Endothelial cell of umbilical vein (primary cell): Measurements from ENCODE around the gene DCC.

Source experiments
- CTCF ChIP-seq, 2 donors: IDR thresholded peaks; 1 replicate in 1 of 2; 2 replicates in 1 of 2; pipeline ENCODE4 v1.5.1; 2011; ENCODE audit warnings: low read length in 2 of 2, mild to moderate bottlenecking in 2 of 2, moderate library complexity in 2 of 2, control low read depth in 1 of 2, inconsistent platforms in 1 of 2, low read depth in 1 of 2; ENCODE audit not compliant: insufficient read depth in 1 of 2; ENCODE audit errors: extremely low read depth in 1 of 2
- EZH2 ChIP-seq: IDR thresholded peaks from 2 replicates; pipeline ENCODE4 v1.6.1; 2012; ENCODE audit warnings: borderline replicate concordance, low read depth, mild to moderate bottlenecking, moderate library complexity, low read length, inconsistent platforms; ENCODE audit not compliant: severe bottlenecking
- GATA2 ChIP-seq: IDR thresholded peaks from 2 replicates; pipeline ENCODE4 v1.7.0; 2011; ENCODE audit warnings: low read depth, mild to moderate bottlenecking, moderate library complexity, mixed read lengths, low read length; ENCODE audit not compliant: insufficient read length, insufficient read depth
- MAX ChIP-seq: IDR thresholded peaks from 2 replicates; pipeline ENCODE4 v1.6.1; 2011; ENCODE audit not compliant: insufficient read depth, insufficient read length
- POLR2A ChIP-seq: IDR thresholded peaks from 2 replicates; pipeline ENCODE4 v1.6.1; 2012; ENCODE audit warnings: low read depth, mild to moderate bottlenecking, control low read depth, low read length

- TF ChIP-seq CTCF (IDR thresholded peaks at IDR 0.05; ENCODE audit: extremely low read depth in 1 of 2, insufficient read depth in 1 of 2, low read depth in 1 of 2, low read length in 2 of 2) (no peak), EZH2 (no peak), POLR2A (no peak), GATA2 (no peak), MAX (no peak)
These were observed 794.7 kb downstream of the DCC start for GRCh38 chr18:53134711-53135110.
